GM18508 (cell line): ENCODE data around the gene P4HTM.

Source experiments
- ATAC-seq: cut with Tn5 transposase; IDR thresholded peaks from one replicate; pipeline ENCODE4 v1.9.1; 2021; ENCODE audit warnings: moderate number of reproducible peaks; ENCODE audit not compliant: insufficient read depth, unreplicated experiment

The P4HTM gene

GRCh38 chr3:48983096-48983495, 6.9 kb upstream of the P4HTM start:
- no peak for ATAC-seq

DNA sequence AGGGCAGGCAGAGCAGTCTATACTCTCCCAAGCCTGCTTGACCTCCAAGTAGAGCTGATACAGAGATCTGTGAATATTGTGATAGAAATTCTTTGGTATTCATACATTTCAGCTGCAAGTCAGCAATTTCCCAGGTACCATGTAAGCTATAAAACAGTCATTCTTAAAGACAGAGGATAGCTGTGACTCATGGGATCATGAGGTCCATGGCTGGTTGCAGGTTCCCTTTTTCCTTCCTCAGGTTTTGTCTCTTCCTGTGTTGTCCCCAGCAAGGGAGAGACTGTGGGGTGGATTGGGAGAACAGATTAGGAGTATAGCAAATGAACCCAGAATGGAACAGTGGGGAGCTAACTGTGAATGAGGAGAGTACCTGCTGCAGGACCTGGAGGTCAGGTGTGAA, 5.4 kb upstream of the P4HTM start:
- ATAC-seq = no peak

DNA sequence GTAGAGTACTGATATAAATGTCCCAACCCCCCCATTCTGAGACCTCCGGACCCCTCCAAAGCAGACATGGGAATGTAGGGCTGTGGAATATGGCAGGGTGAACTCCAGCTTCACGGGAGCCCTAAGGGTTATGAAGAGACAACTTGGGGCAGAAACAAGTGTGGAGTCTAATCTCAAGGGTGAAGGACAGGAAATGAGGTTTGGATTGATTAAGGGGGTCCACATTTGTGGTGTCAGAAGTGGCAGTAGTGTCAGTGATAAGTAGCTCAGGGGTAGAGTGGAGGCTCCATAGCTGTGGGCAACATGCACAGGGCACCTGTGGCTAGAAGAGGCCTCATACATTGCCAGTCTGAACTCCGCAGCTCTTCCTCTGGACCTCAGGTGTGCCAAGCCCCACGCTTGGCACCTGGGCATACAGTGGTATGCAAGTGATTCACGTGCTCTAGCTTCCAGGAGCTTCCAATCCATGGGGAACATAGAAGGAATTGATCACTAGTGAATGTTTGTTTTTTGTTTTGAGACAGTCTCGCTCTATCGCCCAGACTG, 4.1 kb upstream of the P4HTM start:
- ATAC-seq = no peak

- ATAC-seq = no peak
Measured at GRCh38 chr3:48989126-48989795, 780 bp upstream of the P4HTM start.

GRCh38 chr3:48990636-48991469, 812 bp downstream of the P4HTM start:
- ATAC-seq = no peak

GRCh38 chr3:48991851-48992545, 2.0 kb downstream of the P4HTM start:
- ATAC-seq = no peak

GRCh38 chr3:48993834-48994233, 3.8 kb downstream of the P4HTM start:
- ATAC-seq = no peak

GRCh38 chr3:48996640-48997039, 6.6 kb downstream of the P4HTM start:
- ATAC-seq = no peak

DNA sequence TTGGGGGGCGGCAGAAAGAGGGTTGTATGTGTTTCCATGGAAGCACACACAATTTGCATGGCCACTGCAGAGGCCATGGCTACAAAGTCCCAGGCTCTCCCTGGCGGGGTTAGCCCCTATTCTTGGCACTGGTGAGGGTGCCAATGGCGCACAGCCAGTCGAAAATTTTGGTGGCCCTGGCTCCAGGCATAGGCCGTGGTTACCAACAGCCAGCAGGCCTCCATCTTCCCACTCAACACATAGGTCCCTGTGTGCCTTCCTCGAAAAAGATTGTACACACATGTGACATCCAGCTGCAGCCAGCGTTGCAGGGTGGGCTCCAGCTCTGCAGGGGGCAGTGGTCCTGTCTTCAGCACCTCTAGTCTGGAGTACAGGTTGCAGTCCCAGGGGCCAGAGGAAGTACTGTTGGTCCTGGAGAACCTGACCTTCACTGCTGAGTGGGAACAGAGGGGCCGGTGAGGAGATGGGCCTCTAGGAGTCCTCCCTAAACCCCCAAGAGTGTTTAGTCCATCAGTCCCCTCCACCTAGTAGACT, 7.1 kb downstream of the P4HTM start:
- no peak for ATAC-seq

- no peak for ATAC-seq
Measured at GRCh38 chr3:48997714-48998637, 7.9 kb downstream of the P4HTM start.

DNA sequence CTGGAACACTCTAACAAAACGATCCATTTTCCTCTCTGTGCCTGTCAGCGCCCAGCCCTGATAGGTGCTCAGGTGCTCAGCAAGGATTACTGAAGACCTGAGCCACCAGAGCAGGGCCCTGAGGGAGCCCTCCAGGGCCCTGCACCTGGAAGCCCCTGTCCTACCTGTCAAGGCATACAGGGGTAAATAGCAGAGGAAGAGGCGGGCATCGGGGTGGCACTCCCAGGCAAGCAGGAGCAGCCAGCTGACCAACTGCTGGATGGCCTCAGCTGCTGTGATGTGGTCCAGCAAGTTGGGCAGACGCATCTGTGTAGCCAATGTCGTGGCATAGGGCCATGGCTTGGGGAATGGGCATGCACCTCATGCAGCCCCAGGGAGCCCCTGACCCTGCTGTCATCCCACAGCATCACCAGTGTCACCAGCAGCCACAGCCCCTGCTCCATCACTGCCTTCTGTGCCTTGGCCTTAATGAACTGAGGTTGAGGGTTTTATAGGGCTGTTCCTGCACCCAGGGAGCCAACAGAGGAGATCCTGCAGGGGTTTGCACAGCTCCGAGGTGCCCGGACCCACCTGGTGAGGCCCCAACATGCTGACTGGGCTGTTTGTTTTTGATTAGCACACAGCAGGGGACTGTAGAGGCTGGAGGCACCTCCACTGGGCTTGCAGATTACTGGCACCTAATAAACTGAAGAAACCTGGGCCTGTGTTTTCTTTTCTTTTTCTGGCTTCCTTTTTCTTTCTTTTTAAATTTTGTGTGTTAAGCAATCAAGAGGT, 9.2 kb downstream of the P4HTM start:
- ATAC-seq = no peak

- no peak for ATAC-seq
Measured at GRCh38 chr3:49001155-49001554, 11.1 kb downstream of the P4HTM start.

- no peak for ATAC-seq
Measured at GRCh38 chr3:49004352-49005302, 14.6 kb downstream of the P4HTM start.

GRCh38 chr3:49005303-49005680, 15.3 kb downstream of the P4HTM start:
- no peak for ATAC-seq

GRCh38 chr3:49005998-49006397, 16.0 kb downstream of the P4HTM start:
- ATAC-seq = no peak

DNA sequence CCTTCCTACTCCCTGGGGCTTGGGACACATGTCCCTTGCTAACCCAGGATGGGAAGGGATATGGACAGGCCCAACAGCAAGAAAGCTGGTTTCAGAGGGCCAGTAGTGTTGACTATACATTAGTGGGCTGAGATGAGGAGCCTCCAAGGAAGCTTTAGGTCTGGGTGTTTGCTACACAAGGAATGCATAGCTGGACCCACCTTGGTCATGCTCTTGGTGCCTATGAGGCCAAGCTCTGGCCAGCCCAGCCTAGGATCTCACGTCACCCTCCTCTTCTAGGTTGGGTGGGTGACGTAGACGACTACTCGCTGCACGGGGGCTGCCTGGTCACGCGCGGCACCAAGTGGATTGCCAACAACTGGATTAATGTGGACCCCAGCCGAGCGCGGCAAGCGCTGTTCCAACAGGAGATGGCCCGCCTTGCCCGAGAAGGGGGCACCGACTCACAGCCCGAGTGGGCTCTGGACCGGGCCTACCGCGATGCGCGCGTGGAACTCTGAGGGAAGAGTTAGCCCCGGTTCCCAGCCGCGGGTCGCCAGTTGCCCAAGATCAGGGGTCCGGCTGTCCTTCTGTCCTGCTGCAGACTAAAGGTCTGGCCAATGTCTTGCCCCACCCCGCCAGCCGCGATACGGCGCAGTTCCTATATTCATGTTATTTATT, 16.5 kb downstream of the P4HTM start:
- no peak for ATAC-seq

DNA sequence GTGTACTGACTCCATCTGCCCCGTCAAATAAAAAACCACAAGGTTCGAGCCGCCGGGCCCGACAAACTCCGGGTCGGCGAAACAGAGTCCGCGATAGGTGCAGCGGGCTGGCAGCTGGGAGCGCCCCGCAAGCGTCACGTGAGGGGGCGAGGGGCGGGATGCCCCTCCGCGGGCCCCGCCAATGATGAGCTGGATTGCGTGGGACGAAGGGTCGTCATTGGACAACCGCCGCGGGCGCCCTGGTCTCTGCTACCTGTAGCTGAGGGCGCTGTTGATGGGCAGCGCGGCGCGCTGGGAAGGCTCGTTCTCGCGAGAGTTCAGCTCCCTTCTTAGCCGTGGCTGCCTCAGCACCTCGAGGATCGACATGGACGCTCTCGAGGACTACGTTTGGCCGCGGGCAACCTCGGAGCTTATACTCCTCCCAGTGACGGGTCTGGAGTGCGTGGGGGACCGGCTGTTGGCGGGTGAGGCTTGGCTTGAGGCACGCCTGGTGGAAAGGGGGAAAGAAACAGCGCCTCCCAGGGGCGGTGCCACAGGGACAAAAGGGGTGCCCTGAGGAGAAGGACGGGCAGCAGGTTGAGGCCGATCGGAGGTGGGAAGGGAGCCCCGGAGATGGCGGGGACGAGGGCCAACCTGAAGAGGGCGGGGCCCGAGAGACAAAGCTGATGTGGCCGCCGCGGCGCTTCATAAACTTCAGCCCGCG, 17.2 kb downstream of the P4HTM start, which contains the start of gene WDR6:
WDR6 (plus strand) TSS at position 324 of the 703 bp plus-strand sequence; CDS start at position 365, 41 bp downstream.
- peak; percentile 56 for ATAC-seq
